Liver (tissue), 9 donors: ENCODE measurements around the gene FSCN2. TPM values are rescaled to one million over a fixed set of nuclear protein-coding genes. Genes with fewer than 3 reads are reported as not detected.

ENCODE experiments used
- DNase-seq: peaks from one replicate; pipeline ENCODE4 v3.0.0-alpha.2; 2017; ENCODE audit warnings: low spot score
- H3K27ac ChIP-seq, 2 donors: one replicate each; pipeline ENCODE4 v1.7.0; 2013; ENCODE audit warnings: inconsistent platforms in 2 of 2, low read length in 2 of 2, control low read depth in 1 of 2, low read depth in 1 of 2, mild to moderate bottlenecking in 1 of 2
- H3K27me3 ChIP-seq, 4 donors: one replicate each; pipeline versions ENCODE4 v1.6.1 to v1.7.0; 2013; ENCODE audit warnings: low read length in 3 of 4, inconsistent platforms in 1 of 4, mild to moderate bottlenecking in 1 of 4, moderate library complexity in 1 of 4; ENCODE audit not compliant: control insufficient read depth in 4 of 4, insufficient read depth in 4 of 4
- H3K36me3 ChIP-seq, 4 donors: one replicate each; pipeline versions ENCODE4 v1.6.1 to v1.7.0; 2013; ENCODE audit warnings: low read length in 3 of 4, mild to moderate bottlenecking in 3 of 4, low read depth in 1 of 4, moderate library complexity in 1 of 4; ENCODE audit not compliant: control insufficient read depth in 4 of 4, insufficient read depth in 3 of 4
- H3K4me1 ChIP-seq, 4 donors: one replicate each; pipeline versions ENCODE4 v1.6.1 to v1.7.0; 2013; ENCODE audit warnings: low read length in 3 of 4, mild to moderate bottlenecking in 3 of 4, moderate library complexity in 1 of 4; ENCODE audit not compliant: control insufficient read depth in 4 of 4, insufficient read depth in 4 of 4
- H3K4me3 ChIP-seq, 3 donors: one replicate each; pipeline versions ENCODE4 v1.6.1 to v1.7.0; 2013; ENCODE audit warnings: low read length in 3 of 3, control low read depth in 1 of 3, low read depth in 1 of 3, mild to moderate bottlenecking in 1 of 3
- H3K9ac ChIP-seq, 2 donors: one replicate each; pipeline ENCODE4 v1.7.0; 2013; ENCODE audit warnings: low read length in 2 of 2, mild to moderate bottlenecking in 2 of 2, moderate library complexity in 2 of 2, control low read depth in 1 of 2, low read depth in 1 of 2
- H3K9me3 ChIP-seq, 4 donors: one replicate each; pipeline versions ENCODE4 v1.6.1 to v1.7.0; 2013; ENCODE audit warnings: low read length in 3 of 4; ENCODE audit not compliant: control insufficient read depth in 4 of 4
- EGR1 ChIP-seq, 2 donors: IDR thresholded peaks; 2 replicates each; pipeline ENCODE4 v1.6.1; 2016 to 2018; ENCODE audit warnings: antibody characterized with exemption in 2 of 2, low read depth in 2 of 2
- FOXA1 ChIP-seq: IDR thresholded peaks from 2 replicates; pipeline ENCODE4 v1.6.1; 2016; ENCODE audit warnings: antibody characterized with exemption
- FOXA2 ChIP-seq: IDR thresholded peaks from 2 replicates; pipeline ENCODE4 v1.6.1; 2016; ENCODE audit warnings: antibody characterized with exemption
- GABPA ChIP-seq, 2 donors: IDR thresholded peaks in 1 of 2; conservative IDR thresholded peaks in 1 of 2; 2 replicates each; pipeline ENCODE4 v1.6.1; 2016; ENCODE audit warnings: antibody characterized with exemption in 2 of 2, mild to moderate bottlenecking in 1 of 2, moderate library complexity in 1 of 2
- HNF4A ChIP-seq, 2 donors: conservative IDR thresholded peaks; 2 replicates each; pipeline ENCODE4 v1.6.1; 2016; ENCODE audit warnings: antibody characterized with exemption in 2 of 2, mild to moderate bottlenecking in 2 of 2
- HNF4G ChIP-seq: IDR thresholded peaks from 2 replicates; pipeline ENCODE4 v1.6.1; 2016; ENCODE audit warnings: antibody characterized with exemption
- NR2F2 ChIP-seq: IDR thresholded peaks from 2 replicates; pipeline ENCODE4 v1.6.1; 2016; ENCODE audit warnings: antibody characterized with exemption
- RXRA ChIP-seq, 2 donors: IDR thresholded peaks; 2 replicates each; pipeline ENCODE4 v1.6.1; 2017 to 2018; ENCODE audit warnings: antibody characterized with exemption in 2 of 2, mild to moderate bottlenecking in 1 of 2
- TAF1 ChIP-seq: conservative IDR thresholded peaks from 2 replicates; pipeline ENCODE4 v1.6.1; 2016; ENCODE audit warnings: antibody characterized with exemption, mild to moderate bottlenecking
- YY1 ChIP-seq: IDR thresholded peaks from 2 replicates; pipeline ENCODE4 v1.6.1; 2016; ENCODE audit warnings: antibody characterized with exemption, mild to moderate bottlenecking
- WGBS: extraction: QIAGEN DNeasy Blood & Tissue Kit; methylation state at CpG from one replicate; pipeline ENCODE4 v1.1.7; 2013; 5-methylcytosine and 5-hydroxymethylcytosine counted together
- polyA plus RNA-seq, 2 donors: library from polyadenylated mRNA; stranded (reverse) in 1 of 2; unstranded in 1 of 2; fragments of 200-250 nt in 1 of 2; fragments of >200 nt in 1 of 2; fragmentation: Nextera tagmentation in 1 of 2; extraction: Ambion mirVana in 1 of 2; gene quantifications; one replicate each; pipeline versions ENCODE4 v1.2.1 to v1.2.3, GENCODE V29; 2013 to 2015
- total RNA-seq, 2 donors: library from RNA; depleted of rRNA; stranded (reverse); fragments of >200 nt; gene quantifications; one replicate each; pipeline ENCODE4 v1.2.3, GENCODE V29; 2014
- TF ChIP-seq, protein P1 (sequence below): IDR thresholded peaks from 2 replicates; pipeline ENCODE4 v1.6.1; 2016; ENCODE audit warnings: antibody characterized with exemption, mild to moderate bottlenecking
- TF ChIP-seq, protein P2 (sequence below): IDR thresholded peaks from 2 replicates; pipeline ENCODE4 v1.6.1; 2016; ENCODE audit warnings: antibody characterized with exemption
- TF ChIP-seq, protein P3 (sequence below): IDR thresholded peaks from 2 replicates; pipeline ENCODE4 v1.6.1; 2016; ENCODE audit warnings: antibody characterized with exemption
- TF ChIP-seq, protein P4 (sequence below): fragments of 150-350 bp; IDR thresholded peaks from 2 replicates; pipeline ENCODE4 v1.5.1; 2017; ENCODE audit warnings: improper control_type of control experiment, low read depth, low read length; ENCODE audit not compliant: missing input control
- TF ChIP-seq, protein P5 (sequence below): IDR thresholded peaks from 2 replicates; pipeline ENCODE4 v1.6.1; 2016; ENCODE audit warnings: antibody characterized with exemption
- donor health status: healthy.
- donor health status: healthy.
- donor health status: healthy.
- donor health status: healthy.
- donor health status: healthy.

FSCN2 gene
- total and polyA plus RNA-seq, 4 donors = 0.09 to 0.42 TPM; not detected in 2

DNA sequence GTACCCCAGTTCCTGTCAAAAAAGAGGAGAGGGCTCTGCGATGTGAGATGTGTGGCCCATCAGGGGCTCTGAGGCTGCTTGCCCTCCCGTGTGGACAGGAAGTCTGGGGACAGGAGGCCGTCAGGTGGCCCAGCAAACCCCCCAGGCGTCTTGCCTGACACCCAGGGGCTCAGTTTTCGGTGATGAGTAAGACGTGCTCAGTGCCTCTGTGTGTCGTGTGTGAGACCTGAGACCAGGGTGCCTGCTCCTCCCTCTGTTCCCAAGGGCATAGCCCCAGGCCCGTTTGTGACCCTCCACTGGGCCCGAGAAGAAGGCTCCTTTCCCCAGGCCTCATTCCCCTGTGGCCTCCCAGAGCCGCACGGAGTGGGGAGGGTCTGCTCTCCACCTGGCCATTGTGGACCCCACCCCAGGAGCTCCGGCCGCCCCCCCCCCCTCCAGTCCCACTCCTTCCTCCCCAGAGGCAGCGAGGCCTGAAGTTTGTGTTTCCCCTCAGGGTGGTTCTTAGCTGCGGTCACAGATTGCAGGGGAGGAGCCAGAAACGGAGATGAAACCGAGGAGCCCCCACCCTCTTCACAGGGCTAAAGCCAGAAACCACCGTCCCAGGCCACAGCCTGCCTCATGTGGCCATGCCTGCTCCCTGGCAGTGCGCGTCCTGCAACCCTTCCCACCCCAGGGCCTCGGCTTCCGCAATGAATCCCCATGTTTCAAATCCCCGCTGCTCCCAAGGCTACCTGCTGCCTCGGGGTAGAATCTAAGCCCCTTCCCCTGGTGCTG is 10.7 kb upstream of the FSCN2 start:
- TF ChIP-seq FOXA2 (no peak), TAF1 (no peak), HNF4A (conservative IDR thresholded peaks at IDR 0.05) (no peak), RXRA (IDR thresholded peaks at IDR 0.05) (no peak), EGR1 (IDR thresholded peaks at IDR 0.05; ENCODE audit: low read depth in 2 of 2) (no peak), GABPA (IDR thresholded peaks at IDR 0.05 in 1 of 2, conservative IDR thresholded peaks at IDR 0.05 in 1 of 2) (no peak), YY1 (no peak)
- TF ChIP-seq, protein P1, sequence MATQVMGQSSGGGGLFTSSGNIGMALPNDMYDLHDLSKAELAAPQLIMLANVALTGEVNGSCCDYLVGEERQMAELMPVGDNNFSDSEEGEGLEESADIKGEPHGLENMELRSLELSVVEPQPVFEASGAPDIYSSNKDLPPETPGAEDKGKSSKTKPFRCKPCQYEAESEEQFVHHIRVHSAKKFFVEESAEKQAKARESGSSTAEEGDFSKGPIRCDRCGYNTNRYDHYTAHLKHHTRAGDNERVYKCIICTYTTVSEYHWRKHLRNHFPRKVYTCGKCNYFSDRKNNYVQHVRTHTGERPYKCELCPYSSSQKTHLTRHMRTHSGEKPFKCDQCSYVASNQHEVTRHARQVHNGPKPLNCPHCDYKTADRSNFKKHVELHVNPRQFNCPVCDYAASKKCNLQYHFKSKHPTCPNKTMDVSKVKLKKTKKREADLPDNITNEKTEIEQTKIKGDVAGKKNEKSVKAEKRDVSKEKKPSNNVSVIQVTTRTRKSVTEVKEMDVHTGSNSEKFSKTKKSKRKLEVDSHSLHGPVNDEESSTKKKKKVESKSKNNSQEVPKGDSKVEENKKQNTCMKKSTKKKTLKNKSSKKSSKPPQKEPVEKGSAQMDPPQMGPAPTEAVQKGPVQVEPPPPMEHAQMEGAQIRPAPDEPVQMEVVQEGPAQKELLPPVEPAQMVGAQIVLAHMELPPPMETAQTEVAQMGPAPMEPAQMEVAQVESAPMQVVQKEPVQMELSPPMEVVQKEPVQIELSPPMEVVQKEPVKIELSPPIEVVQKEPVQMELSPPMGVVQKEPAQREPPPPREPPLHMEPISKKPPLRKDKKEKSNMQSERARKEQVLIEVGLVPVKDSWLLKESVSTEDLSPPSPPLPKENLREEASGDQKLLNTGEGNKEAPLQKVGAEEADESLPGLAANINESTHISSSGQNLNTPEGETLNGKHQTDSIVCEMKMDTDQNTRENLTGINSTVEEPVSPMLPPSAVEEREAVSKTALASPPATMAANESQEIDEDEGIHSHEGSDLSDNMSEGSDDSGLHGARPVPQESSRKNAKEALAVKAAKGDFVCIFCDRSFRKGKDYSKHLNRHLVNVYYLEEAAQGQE = no peak
- 81% methylated on average over 24 of the region's 24 CpGs for WGBS

DNA sequence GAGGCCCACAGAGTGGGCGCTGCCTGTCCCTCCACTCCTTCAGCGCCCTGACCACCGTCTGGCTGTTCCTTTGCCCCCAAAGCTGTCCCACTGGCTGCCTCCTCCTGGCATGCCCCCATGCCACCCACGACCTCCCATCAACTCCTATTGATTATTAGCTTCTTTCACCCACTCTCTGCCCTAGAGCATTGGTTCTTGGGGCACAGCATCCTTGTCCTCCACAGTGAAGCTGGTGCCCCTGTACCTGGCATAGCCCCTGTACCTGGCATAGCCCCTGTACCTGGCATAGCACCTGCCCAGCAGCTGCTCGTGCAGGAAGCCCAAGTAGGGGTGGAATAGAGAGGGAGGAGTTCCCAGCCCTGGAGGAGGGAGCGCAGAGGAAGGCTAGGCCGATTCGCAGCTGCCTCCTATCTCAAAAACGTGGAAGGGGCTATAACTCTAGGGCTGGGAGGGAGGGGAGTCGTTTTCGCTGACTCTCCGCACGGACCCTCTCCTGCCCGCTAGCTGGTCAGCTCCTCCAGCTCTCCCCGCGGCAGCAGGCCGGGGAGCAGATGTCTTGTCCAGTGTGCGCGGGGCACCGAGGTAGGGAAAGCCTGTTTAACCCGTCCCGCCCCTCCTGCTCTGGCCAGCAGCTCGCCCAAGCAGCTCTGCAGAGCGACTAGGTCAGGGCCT is 9.9 kb upstream of the FSCN2 start:
- no peaks in the 10 kb centered on the region for H3K36me3 ChIP-seq
- no peaks in the 10 kb centered on the region for H3K27me3 ChIP-seq
- peaks cover 2 to 25% (median 17%) of the 10 kb centered on the region in 4 donors for H3K4me1 ChIP-seq
- H3K4me3 ChIP-seq = no peak overlapping the region
- DNase-seq = no peak
- H3K27ac ChIP-seq = peak overlapping the region in 1 of 2 donors; percentile 7
- no peaks in the 10 kb centered on the region for H3K9me3 ChIP-seq
- TF ChIP-seq EGR1 (IDR thresholded peaks at IDR 0.05; ENCODE audit: low read depth in 2 of 2) = no peak
- no peak for TF ChIP-seq GABPA (IDR thresholded peaks at IDR 0.05 in 1 of 2, conservative IDR thresholded peaks at IDR 0.05 in 1 of 2)
- TF ChIP-seq, protein P2, sequence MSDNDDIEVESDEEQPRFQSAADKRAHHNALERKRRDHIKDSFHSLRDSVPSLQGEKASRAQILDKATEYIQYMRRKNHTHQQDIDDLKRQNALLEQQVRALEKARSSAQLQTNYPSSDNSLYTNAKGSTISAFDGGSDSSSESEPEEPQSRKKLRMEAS = no peak
- no peak for TF ChIP-seq FOXA1
- no peak overlapping the region for H3K9ac ChIP-seq
- WGBS = 54% methylated on average over 24 of the region's 24 CpGs

More for the DNA sequence above, 10.7 kb upstream of the FSCN2 start:
- no peaks in the 10 kb centered on the region for H3K27me3 ChIP-seq
- no peak for DNase-seq
- no peaks in the 10 kb centered on the region for H3K9me3 ChIP-seq
- H3K4me1 ChIP-seq = peaks cover 2 to 25% (median 18%) of the 10 kb centered on the region in 4 donors
- no peaks in the 10 kb centered on the region for H3K36me3 ChIP-seq
- H3K9ac ChIP-seq = no peak overlapping the region
- H3K27ac ChIP-seq = peak overlapping the region in 1 of 2 donors; percentile 7
- H3K4me3 ChIP-seq = no peak overlapping the region

DNA sequence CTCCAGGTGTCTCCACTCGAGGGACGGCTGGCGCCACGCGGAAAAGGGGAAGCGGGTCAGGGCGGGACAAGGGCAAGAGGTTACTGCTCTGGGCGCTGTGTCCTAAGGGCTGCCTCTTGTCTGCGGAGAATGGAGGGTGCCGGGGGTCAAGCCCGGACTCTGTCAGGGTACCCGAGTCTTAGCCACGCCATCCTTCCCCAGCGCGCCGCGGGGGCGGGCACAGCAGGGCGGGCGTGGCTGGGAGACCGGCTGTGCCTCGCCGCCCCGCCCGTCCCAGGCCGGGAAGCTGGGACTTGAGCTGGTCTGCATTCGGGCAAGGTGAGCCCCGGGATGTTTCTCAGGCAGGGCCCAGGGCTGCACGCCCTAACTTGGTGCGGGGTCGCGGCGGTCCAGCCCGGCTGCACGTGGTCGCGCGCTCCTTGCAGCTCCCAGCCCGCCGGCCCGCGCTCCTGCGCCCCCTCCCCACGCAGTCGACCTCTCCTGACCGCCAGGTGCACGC is 9.3 kb upstream of the FSCN2 start:
- H3K9me3 ChIP-seq = no peaks in the 10 kb centered on the region
- DNase-seq = no peak
- no peaks in the 10 kb centered on the region for H3K36me3 ChIP-seq
- H3K4me1 ChIP-seq = peaks cover 2 to 25% (median 14%) of the 10 kb centered on the region in 4 donors
- H3K27me3 ChIP-seq = no peaks in the 10 kb centered on the region
- H3K27ac ChIP-seq = peak overlapping the region in 1 of 2 donors; percentile 35
- H3K4me3 ChIP-seq = peak overlapping the region in 1 of 3 donors; percentile 33
- whole genome bisulfite sequencing = 8% methylated on average over 47 of the region's 47 CpGs
- no peak overlapping the region for H3K9ac ChIP-seq
- TF ChIP-seq RXRA (IDR thresholded peaks at IDR 0.05) = no peak
- TF ChIP-seq, protein P2 = no peak
- no peak for TF ChIP-seq HNF4G
- TF ChIP-seq, protein P3, sequence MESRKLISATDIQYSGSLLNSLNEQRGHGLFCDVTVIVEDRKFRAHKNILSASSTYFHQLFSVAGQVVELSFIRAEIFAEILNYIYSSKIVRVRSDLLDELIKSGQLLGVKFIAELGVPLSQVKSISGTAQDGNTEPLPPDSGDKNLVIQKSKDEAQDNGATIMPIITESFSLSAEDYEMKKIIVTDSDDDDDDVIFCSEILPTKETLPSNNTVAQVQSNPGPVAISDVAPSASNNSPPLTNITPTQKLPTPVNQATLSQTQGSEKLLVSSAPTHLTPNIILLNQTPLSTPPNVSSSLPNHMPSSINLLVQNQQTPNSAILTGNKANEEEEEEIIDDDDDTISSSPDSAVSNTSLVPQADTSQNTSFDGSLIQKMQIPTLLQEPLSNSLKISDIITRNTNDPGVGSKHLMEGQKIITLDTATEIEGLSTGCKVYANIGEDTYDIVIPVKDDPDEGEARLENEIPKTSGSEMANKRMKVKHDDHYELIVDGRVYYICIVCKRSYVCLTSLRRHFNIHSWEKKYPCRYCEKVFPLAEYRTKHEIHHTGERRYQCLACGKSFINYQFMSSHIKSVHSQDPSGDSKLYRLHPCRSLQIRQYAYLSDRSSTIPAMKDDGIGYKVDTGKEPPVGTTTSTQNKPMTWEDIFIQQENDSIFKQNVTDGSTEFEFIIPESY = no peak
- TF ChIP-seq HNF4A (conservative IDR thresholded peaks at IDR 0.05) = no peak
- TF ChIP-seq YY1 = no peak
- no peak for TF ChIP-seq FOXA1
- TF ChIP-seq NR2F2 = no peak
- TF ChIP-seq, protein P4, sequence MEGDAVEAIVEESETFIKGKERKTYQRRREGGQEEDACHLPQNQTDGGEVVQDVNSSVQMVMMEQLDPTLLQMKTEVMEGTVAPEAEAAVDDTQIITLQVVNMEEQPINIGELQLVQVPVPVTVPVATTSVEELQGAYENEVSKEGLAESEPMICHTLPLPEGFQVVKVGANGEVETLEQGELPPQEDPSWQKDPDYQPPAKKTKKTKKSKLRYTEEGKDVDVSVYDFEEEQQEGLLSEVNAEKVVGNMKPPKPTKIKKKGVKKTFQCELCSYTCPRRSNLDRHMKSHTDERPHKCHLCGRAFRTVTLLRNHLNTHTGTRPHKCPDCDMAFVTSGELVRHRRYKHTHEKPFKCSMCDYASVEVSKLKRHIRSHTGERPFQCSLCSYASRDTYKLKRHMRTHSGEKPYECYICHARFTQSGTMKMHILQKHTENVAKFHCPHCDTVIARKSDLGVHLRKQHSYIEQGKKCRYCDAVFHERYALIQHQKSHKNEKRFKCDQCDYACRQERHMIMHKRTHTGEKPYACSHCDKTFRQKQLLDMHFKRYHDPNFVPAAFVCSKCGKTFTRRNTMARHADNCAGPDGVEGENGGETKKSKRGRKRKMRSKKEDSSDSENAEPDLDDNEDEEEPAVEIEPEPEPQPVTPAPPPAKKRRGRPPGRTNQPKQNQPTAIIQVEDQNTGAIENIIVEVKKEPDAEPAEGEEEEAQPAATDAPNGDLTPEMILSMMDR = no peak
- TF ChIP-seq, protein P5, sequence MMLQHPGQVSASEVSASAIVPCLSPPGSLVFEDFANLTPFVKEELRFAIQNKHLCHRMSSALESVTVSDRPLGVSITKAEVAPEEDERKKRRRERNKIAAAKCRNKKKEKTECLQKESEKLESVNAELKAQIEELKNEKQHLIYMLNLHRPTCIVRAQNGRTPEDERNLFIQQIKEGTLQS = no peak
- no peak for TF ChIP-seq TAF1
- no peak for TF ChIP-seq FOXA2
